ENCODE results near the gene TNIP2.

Gene TNIP2

GRCh38 chr4:2714918-2715317 lies 41.2 kb downstream of the TNIP2 start:
- no peak for DNase-seq

- peak; percentile 9 for DNase-seq
Observed at GRCh38 chr4:2714061-2714770, 41.9 kb downstream of the TNIP2 start.

GRCh38 chr4:2713337-2713736 lies 42.8 kb downstream of the TNIP2 start:
- DNase-seq = no peak

- no peak for DNase-seq
Observed at GRCh38 chr4:2712261-2712842, 43.8 kb downstream of the TNIP2 start.

- no peak for DNase-seq
Observed at GRCh38 chr4:2702770-2703169, 53.4 kb downstream of the TNIP2 start.

GRCh38 chr4:2702361-2702760 lies 53.8 kb downstream of the TNIP2 start:
- no peak for DNase-seq

GRCh38 chr4:2700031-2700430 lies 56.1 kb downstream of the TNIP2 start:
- no peak for DNase-seq

GRCh38 chr4:2699534-2699933 lies 56.6 kb downstream of the TNIP2 start:
- DNase-seq = no peak

GRCh38 chr4:2698951-2699505 lies 57.1 kb downstream of the TNIP2 start:
- DNase-seq = no peak

GRCh38 chr4:2698504-2698903 lies 57.6 kb downstream of the TNIP2 start:
- DNase-seq = no peak

- no peak for DNase-seq
Observed at GRCh38 chr4:2697995-2698414, 58.1 kb downstream of the TNIP2 start.

GRCh38 chr4:2696423-2696822 lies 59.7 kb downstream of the TNIP2 start:
- no peak for DNase-seq

- DNase-seq = no peak
Observed at GRCh38 chr4:2695346-2696060, 60.6 kb downstream of the TNIP2 start.

GRCh38 chr4:2694691-2695090 lies 61.4 kb downstream of the TNIP2 start:
- DNase-seq = no peak

GRCh38 chr4:2691952-2692435 lies 64.1 kb downstream of the TNIP2 start:
- DNase-seq = no peak

Data from DMS153 (cell line).